Bronchial epithelial cell (primary cell): Measurements from ENCODE around the gene ATP2C1. TPM values are rescaled to one million over a fixed set of nuclear protein-coding genes. Genes with fewer than 3 reads are reported as not detected.

Experiments
- DNase-seq: peaks from one replicate; pipeline ENCODE4 v3.0.0-alpha.2; 2010; ENCODE audit warnings: low read depth
- FAIRE-seq: peaks from 2 replicates; lab custom pipeline; 2011; peaks lifted over from hg19 to GRCh38; lab: Jason Lieb, UNC
- H3K27me3 ChIP-seq: 2 replicates; pipeline ENCODE4 v1.5.1; 2011; ENCODE audit warnings: low read length; ENCODE audit not compliant: control insufficient read depth, insufficient read depth
- H3K36me3 ChIP-seq: 2 replicates; pipeline ENCODE4 v1.5.1; 2011; ENCODE audit warnings: low read length; ENCODE audit not compliant: control insufficient read depth, insufficient read depth
- H3K4me3 ChIP-seq: 2 replicates; pipeline ENCODE4 v1.5.1; 2011; ENCODE audit warnings: mild to moderate bottlenecking, low read depth, low read length, control low read depth
- total RNA-seq: library from RNA; depleted of rRNA; stranded (reverse); fragments of >200 nt; gene quantifications from 2 replicates; pipeline ENCODE4 v1.2.1, GENCODE V29; 2014
- TF ChIP-seq, protein P1 (sequence below): IDR thresholded peaks from 2 replicates; pipeline ENCODE4 v1.5.1; 2011; ENCODE audit warnings: mild to moderate bottlenecking, moderate library complexity, low read length, control low read depth, inconsistent platforms; ENCODE audit not compliant: insufficient read depth, severe bottlenecking

The ATP2C1 gene
- total RNA-seq, 1 donor from 2014 or later = 96.9 TPM

DNA sequence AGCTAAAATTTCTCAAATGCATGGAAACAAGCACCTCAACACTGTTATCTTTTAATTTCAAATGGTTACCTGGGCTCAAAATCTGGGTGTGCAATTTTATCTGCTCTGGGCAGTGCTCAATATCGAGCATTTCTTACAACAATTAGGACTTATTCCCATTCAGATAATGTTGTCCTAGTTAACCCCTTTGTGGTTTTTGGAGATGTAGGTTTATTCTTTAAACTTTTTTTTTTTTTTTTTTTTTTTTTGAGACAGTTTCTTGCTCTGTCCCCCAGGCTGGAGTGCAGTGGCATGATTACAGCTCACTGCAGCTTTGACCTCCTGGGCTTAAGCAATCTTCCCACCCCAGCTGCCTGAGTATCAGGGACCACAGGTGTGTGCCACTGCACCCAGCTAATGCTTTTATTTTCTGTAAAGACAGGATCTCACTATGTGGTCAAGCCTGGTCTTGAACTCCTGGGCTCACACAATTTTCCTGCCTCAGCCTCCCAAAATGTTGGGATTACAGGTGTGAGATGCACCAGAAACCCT lies 4.4 kb upstream of the ATP2C1 start:
- H3K27me3 ChIP-seq = no peaks in the 10 kb centered on the region
- no peak overlapping the region for H3K4me3 ChIP-seq
- FAIRE-seq (no peak), DNase-seq (no peak)
- H3K36me3 ChIP-seq = no peaks in the 10 kb centered on the region
- TF ChIP-seq, protein P1, sequence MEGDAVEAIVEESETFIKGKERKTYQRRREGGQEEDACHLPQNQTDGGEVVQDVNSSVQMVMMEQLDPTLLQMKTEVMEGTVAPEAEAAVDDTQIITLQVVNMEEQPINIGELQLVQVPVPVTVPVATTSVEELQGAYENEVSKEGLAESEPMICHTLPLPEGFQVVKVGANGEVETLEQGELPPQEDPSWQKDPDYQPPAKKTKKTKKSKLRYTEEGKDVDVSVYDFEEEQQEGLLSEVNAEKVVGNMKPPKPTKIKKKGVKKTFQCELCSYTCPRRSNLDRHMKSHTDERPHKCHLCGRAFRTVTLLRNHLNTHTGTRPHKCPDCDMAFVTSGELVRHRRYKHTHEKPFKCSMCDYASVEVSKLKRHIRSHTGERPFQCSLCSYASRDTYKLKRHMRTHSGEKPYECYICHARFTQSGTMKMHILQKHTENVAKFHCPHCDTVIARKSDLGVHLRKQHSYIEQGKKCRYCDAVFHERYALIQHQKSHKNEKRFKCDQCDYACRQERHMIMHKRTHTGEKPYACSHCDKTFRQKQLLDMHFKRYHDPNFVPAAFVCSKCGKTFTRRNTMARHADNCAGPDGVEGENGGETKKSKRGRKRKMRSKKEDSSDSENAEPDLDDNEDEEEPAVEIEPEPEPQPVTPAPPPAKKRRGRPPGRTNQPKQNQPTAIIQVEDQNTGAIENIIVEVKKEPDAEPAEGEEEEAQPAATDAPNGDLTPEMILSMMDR = no peak

DNA sequence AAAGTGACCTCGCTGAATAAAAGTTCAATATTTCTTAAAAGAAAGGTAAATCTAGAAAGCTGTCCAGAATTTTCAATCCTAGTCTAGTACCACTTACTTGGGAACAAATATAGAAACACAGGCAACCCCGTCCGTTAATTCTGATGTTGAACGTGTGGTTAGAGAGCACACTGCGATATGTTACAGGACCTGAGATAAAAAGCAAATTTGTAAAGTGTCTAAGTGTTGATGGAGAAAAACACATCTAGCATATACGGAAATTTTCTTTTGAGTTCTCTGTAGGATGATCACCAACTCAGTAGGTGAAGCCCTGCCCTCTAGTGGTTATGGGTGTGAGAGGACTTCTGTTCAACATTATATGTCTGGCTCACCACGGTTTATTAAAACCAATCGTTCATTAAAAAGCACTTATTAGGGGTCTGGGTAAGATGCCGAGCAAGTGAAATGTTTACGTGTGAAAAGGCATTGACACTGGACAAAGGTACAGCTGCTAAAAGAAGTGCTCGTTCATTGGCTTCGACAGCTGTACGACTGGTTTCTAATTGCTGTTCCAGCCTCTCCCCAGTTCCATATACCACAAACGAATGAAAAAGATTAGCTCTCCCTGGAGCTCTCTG lies 1.0 kb upstream of the ATP2C1 start:
- H3K36me3 ChIP-seq = no peaks in the 10 kb centered on the region
- H3K27me3 ChIP-seq = no peaks in the 10 kb centered on the region
- TF ChIP-seq, protein P1 = peak; percentile 73
- H3K4me3 ChIP-seq = peak overlapping the region; percentile 79
- FAIRE-seq (no peak), DNase-seq (peak; percentile 80)

- H3K27me3 ChIP-seq = no peaks in the 10 kb centered on the region
- FAIRE-seq (no peak), DNase-seq (no peak)
- peak overlapping the region; percentile 79 for H3K4me3 ChIP-seq
- H3K36me3 ChIP-seq = no peaks in the 10 kb centered on the region
- TF ChIP-seq, protein P1 = no peak
These were observed 474 bp downstream of the ATP2C1 start for GRCh38 chr3:130894130-130894985.

GRCh38 chr3:130894986-130895280 lies 1.0 kb downstream of the ATP2C1 start:
- FAIRE-seq (no peak), DNase-seq (no peak)
- no peaks in the 10 kb centered on the region for H3K27me3 ChIP-seq
- TF ChIP-seq, protein P1 = no peak
- H3K36me3 ChIP-seq = no peaks in the 10 kb centered on the region
- H3K4me3 ChIP-seq = peak overlapping the region; percentile 79

GRCh38 chr3:130895690-130896488 lies 2.0 kb downstream of the ATP2C1 start:
- FAIRE-seq (no peak), DNase-seq (no peak)
- no peaks in the 10 kb centered on the region for H3K27me3 ChIP-seq
- TF ChIP-seq, protein P1 = no peak
- H3K4me3 ChIP-seq = no peak overlapping the region
- no peaks in the 10 kb centered on the region for H3K36me3 ChIP-seq
